NCI-H1092 (cell line): ENCODE measurements around the gene ABCC10.
"Not testable (repeated sequence)": the region's sequence is repeated elsewhere in the genome, so short reads cannot be mapped to it uniquely, and the experiment has no call there.

Experiments used
- DNase-seq: peaks from one replicate; lab custom pipeline; 2025; lab: John Stamatoyannopoulos, UW

The ABCC10 gene, protein sequence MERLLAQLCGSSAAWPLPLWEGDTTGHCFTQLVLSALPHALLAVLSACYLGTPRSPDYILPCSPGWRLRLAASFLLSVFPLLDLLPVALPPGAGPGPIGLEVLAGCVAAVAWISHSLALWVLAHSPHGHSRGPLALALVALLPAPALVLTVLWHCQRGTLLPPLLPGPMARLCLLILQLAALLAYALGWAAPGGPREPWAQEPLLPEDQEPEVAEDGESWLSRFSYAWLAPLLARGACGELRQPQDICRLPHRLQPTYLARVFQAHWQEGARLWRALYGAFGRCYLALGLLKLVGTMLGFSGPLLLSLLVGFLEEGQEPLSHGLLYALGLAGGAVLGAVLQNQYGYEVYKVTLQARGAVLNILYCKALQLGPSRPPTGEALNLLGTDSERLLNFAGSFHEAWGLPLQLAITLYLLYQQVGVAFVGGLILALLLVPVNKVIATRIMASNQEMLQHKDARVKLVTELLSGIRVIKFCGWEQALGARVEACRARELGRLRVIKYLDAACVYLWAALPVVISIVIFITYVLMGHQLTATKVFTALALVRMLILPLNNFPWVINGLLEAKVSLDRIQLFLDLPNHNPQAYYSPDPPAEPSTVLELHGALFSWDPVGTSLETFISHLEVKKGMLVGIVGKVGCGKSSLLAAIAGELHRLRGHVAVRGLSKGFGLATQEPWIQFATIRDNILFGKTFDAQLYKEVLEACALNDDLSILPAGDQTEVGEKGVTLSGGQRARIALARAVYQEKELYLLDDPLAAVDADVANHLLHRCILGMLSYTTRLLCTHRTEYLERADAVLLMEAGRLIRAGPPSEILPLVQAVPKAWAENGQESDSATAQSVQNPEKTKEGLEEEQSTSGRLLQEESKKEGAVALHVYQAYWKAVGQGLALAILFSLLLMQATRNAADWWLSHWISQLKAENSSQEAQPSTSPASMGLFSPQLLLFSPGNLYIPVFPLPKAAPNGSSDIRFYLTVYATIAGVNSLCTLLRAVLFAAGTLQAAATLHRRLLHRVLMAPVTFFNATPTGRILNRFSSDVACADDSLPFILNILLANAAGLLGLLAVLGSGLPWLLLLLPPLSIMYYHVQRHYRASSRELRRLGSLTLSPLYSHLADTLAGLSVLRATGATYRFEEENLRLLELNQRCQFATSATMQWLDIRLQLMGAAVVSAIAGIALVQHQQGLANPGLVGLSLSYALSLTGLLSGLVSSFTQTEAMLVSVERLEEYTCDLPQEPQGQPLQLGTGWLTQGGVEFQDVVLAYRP (N-terminal part only)

DNA sequence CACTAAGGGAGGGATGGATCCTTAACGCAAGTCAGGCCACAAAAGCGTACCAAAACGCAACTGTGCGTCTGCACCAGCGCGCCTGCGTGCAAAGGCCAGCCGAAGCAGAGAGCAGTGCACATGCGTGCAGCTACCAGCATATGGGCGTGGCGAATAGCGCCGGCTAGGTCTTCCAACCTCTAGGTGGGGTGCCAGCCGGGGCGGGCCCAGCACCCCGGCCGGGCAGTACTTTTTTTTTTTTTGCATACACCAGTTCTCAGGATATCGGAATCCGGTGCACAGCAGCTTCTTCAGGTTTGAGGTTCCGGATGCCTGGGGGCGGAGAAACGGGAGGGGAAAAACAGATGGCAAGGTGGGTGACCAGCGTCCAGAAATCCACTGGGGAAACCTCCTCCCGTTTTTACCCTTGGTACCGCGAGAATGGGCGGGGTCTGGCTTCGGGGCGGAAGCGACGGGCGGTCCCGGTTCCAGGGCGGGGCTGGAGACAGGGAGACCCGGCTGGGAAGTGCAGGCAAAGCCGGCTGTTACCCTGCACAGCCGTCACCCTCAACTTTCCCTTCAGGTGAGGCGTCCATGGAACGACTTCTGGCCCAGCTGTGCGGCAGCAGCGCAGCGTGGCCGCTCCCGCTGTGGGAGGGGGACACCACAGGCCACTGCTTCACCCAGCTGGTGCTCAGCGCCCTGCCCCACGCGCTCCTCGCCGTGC, at the start of gene ABCC10:
Gene ABCC10 (plus strand): TSS at position 136 of the 706 bp plus-strand sequence. CDS start 438 bp downstream, at position 574.
- peak; percentile 97 for DNase-seq

DNA sequence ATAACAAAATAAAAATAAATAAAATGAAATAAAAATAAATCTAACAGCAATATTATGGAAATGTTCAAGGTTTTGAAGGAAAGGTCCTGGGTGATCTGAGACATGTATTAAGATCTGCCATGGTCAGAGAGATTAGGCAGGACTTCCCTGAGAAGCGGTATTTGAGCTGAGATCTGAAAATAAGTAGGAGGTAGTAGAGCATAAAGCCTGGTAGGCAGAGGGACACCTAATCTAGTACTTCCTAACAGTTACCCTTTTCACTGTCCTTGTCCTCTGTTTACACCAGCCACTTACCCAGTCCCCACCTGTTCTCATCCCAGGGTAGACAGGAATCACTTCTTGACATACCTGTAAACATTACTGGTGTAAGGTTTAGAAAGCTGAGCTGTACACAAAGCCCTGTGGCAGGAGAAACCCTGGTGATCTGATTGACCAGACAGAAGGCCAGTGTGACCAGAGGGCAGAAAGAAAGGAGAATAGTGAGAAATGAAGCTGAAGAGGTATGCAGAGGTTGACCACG, 49.6 kb upstream of the ABCC10 start:
- no peak for DNase-seq

DNA sequence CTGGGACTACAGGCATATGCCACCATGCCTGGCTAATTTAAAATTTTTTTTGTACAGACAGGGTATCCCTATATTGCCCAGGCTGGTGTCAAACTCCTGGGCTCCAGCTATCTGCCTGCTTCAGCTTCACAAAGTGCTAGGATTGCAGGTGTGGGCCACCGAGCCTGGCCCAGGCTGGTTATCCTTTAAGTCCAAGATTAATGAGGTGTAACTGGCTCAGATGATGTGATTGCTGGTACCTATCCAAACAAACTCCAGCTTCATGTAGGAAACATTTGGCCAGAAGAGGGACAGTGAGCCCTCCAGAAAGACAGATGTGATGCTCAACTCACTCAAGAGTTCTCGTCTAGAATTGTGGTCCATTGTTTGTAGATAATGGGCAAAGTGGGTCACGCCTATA, 48.7 kb upstream of the ABCC10 start:
- no peak for DNase-seq

DNA sequence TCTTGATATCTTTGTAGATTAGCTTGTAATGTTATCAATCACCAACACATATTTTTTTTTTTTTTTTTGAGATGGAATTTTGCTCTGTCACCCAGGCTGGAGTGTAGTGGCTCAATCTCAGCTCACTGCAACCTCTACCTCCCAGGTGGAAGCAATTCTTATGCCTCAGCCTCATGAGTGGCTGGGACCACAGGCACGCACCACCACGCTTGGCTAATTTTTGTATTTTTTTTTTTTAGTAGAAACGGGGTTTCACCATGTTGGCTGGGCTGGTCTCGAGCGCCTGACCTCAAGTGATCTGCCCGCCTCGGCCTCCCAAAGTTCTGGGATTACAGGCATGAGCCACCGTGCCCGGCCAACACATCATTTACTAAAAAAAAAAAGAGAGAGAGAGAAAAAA, 46.5 kb upstream of the ABCC10 start:
- DNase-seq, result not testable (repeated sequence)

DNA sequence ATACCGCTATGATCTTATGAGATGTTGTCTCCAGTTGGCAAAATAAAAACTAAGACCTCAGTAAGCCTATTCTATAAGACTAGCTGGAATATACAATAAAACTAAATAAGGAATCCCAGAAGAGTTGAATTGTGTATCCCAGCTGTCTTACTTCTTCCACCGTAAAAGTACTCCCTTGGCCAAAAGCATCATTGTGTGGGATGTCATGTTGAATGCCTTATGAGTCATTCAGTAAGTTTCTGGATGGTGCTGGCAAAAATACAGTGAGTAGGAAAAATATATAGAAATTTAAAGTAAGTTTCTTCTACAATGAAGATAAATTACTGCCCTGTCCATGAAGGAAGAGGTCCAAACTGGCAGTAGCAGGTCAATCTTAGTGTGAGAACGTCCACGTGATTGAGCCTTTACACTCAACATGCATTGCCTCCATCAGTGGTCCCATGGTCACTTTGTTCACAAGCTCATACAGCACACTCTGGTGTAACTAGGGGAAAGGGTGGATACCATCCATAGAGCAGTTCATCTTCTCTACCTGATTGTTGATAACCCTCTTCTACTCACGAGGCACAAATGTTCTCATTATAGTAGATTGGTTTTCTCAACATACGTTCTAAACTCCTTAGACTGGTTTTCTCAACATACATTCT, 44.2 kb upstream of the ABCC10 start:
- DNase-seq, result no peak

DNA sequence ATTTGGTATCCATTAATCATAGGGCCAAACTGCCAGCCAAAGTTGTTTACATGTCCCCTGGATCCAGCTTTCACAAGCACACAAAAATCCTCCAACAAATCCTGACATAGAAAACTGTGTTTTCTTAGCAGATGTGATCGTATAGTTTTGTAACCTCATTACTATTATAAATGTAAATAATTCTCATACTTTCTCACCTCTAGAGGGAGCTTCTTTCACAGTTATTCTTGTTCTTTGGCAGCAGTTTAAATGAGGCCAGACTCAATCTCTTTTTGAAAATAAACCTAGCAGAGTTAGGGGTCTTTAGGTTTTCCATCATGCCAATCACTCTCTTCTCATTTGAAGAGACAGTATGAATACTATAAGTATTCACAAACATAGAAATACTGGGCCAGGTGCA, 40.8 kb upstream of the ABCC10 start:
- no peak for DNase-seq

DNA sequence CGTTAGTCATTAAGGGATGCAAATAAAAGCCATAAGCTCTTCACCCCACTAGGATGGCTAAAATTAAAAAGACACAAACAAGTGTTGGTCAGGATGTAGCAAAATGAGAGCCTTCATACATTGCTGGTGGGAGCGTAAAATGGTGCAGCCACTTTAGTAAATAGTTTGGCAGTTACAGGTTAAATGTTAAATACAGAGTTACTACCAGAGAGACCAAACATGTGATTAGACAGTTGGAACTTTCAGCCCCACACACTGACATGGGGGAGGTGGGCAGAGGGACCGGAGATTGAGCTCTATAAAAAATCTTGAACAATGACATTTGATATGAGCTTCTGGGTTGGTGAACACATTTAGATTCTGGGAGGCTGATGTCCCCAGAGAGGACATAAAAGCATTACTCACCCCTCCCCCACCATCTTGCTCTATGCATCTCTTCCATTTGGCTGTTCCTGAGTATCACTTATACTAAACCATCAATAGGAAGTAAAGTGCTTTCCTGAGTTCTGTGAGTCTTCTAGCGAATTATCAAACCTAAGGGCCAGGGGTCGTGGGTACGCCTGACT, 37.5 kb upstream of the ABCC10 start:
- no peak for DNase-seq

DNA sequence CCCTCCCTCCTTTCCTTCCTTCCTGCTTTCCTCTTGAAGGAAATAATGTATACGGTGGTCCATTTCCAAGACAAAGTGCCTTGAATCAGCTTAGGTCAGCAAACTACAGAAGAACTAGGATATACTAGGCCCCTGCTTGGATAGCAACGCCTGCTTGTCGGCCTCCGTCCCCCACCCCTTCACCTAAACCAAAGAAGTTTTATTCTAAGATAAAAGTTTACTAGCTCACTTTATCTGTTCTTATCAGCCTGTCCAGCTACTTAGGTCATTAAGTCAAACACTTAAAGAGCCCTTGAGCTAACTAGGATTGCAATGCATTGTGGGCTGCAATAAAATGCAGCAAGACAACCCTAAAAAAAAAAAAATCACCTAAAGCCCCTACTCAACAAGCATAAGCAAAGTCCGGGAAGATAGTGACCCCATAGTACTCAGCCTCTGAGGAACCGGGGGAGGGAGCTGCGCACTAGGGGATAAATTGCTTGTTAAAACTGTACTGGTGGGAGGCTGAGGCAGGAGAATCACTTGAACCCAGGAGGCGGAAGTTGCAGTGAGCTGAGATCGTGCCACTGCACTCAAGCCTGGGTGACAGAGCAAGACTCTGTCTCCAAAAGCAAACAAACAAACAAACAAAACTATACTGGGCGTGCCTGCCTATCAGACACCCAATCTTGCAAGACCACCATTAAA, 36.4 kb upstream of the ABCC10 start:
- DNase-seq, result not testable (repeated sequence)

DNA sequence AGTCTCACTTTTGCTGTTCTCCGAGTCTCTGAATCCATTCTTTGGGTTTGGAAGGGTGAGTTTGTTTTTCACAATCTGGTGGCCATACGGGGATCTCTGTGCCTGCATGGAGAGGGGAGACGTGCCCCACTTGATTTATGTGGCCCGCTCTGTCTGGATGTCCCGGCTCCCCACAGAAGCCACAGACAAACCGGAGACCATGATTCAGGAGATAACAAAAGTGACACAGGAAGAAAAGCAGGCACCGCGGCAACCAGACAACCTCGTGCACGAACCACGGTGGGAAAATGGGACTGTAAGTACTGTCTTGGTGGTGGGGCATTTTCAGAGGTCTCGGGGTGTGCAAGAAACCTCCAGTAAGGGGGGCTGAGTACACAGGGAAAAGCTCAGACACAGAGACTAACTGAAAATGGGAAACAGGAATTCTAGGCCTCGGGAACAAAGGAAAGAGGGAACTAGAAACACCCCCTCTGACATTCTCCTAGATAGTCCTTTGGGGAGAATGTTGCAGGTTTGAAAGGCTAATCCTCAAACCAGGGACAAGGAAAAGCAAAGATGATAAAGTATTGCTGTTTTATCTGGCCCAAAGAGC, 35.8 kb upstream of the ABCC10 start:
- DNase-seq, result no peak

DNA sequence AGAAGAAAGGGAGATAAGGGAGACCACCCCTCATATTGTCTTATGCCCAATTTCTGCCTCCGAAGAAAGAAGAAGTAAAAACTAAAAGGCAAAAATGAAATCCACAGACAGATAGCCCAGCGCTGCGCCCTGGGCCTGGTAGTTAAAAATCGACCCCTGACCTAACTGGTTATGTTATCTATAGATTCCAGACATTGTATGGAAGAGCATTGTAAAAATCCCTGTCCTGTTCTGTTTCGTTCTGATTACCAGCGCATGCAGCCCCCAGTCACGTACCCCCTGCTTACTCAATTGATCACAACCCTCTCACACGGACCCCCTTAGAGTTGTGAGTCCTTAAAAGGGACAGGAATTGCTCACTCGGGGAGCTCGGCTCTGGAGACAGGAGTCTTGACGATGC, 34.2 kb upstream of the ABCC10 start:
- DNase-seq, result not testable (repeated sequence)

DNA sequence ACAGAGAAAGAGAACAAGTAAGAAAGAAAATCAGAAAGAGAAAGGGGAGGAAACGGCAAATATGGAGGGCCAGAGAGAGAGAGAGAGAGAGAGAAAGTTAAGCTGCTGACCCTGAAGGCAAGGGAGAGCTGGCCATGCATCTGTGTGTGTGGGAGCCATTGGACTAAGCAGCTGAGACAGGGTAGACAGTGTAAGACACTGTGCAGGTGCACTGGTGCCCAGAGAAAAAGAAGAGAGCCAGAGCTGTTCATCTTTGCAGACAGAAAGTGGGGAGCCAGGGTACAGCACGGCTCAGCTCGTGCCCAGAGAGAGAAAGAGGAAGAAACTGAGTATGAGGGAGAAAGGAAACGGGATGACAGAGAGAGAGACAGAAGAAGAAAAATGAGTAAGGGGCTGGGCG, 33.7 kb upstream of the ABCC10 start:
- DNase-seq, result no peak

DNA sequence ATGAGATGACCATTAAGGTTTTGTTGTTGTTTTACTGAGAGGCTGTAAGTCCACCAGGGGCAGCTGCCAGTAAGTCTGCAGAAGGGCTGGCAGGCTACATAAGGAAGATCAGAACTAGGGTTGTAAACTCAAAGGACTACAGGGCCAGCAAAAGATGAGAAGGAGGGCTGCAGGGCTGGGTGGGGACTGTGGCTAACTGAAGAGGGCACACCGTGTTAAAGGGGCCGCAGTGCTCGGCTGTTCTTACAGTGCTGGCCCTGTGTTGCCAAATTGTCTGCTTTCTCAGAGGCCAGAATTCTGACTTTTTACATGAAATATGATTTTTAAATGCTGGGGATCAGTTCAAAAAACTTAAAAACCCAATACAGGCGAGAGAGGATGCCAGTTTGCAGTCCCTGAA, 32.4 kb upstream of the ABCC10 start:
- no peak for DNase-seq

DNA sequence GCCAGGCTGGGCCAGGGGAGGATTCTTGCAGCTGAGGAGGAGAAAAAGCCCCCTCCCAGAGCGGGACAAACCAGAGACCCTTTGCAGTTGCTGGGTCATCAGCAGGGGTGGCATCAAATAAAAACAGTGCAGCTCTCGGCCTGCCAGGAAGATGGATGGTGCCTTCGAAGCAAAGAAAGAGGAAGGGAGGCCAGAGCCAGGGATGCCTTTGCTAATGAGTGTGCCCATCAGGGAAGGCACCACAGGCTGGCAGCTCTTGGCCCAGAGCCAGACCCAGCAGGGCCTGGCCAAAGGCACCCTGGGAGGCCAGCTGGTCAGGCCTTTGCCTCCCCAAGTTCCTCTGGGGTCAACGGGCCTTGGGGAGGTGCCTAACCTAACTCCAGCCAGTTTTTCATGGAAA, 31.6 kb upstream of the ABCC10 start:
- DNase-seq, result no peak

DNA sequence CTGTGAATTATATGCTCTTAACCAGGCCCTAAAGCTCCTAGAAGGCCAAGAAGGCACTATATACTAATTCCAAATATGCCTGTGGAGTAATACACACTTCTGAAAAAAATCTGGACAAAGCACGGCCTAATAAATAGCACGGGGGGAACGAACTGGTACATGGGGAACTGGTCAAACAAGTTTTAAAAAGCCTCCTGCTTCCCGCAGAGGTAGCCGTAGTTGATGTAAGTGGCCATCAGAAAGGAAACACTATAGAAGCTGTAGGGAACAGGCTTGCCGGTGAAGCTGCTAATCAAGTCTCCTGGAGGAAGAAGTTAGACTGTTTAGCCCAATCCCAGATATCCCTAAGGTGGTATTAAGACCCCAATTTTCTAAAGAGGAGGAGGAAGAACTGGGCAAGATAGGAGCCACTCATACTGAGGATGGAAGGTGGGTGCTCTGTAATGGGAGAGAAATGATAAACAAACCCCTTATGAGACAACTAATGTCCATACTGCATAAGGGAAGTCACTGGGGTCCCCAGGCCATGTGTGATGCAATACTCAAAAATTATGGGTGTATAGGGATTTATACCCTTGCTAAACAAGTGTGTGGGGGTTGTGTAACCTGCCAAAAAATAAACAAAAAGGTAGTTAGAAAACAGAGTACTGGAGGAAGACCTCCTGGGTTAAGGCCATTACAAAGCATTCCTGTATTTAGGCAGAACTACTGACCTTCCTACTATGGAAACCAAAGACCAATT, 30.8 kb upstream of the ABCC10 start:
- DNase-seq, result no peak

DNA sequence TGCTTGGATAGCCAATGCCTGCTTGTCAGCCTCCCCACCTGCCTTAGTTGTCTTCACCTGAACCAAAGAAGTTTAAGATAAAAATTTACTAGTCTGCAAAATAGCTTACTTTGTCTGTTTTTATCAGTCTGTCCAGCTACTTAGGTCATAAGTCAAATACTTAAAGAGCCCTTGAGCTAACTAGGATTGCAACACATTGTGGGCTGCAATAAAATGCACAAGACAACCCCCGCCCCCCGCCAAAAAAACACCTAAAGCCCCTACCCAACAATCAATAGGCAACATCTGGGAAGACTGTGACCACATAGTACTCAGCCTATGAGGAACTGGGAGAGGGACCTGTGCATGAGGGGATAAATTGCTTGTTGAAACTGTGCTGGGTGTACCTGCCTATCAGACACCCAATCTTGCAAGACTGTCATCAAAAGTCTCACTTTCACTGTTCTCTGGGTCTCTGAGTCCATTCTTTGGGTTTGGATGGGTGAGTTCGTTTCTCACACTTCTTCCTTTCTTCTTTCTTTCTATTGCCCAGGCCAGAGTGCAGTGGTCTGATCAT, 27.3 kb upstream of the ABCC10 start:
- no peak for DNase-seq

DNA sequence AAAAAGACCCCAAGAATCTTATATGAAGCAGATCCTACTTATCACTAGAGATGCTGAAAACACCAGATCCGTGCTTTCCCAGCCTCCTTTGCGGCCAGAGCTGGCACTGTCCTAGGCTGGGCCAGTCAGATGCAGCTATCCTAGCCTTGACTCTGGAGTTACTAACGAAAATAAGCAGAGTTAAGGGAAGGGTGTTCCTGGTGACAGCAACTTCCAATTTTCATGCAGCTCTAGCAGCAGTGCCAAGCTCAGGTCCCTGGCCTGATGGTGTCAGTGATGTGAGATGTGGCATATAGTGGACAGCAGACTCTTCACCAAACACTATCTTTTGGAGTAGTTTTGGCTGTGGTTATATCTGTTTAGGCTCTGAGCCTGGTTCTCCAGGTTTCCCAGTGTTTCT, 25.6 kb upstream of the ABCC10 start:
- no peak for DNase-seq

DNA sequence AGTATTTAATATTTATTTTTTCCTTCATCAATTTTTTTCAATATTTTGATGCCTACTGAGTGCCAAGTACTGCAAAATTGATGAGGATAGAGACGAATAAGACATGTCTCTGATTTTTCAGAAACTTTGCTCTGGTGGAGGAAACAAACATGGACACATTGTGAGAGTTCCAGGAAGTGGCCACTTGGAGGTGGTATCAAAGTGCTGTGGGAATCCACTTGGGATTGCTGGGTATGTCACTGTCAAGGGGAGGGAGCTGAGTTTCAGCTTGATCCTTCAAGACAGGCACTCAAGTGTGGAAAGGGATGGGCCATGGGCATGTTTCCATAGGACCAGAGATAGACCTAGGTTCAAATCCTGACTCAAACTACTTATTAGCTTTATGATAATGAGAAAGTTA, 24.5 kb upstream of the ABCC10 start:
- DNase-seq, result no peak

DNA sequence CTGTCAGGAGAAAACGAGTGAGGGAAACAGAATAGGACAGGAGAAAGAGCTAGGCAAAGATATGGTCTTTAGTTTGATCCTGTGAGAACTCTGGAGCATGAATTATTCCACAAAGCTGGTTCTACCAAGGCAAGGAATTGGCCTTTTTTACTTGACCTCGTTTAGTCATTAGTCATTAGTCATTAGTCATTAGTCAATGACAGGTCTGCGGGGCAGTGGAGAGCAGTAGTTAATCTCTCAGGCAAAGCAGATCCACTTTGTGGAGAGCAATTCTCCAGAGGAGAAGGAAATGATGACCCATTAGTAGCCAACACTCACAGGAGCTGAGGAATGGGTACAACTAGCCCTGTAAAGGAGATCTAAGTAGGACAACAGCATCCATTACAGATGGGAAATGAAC, 22.0 kb upstream of the ABCC10 start:
- no peak for DNase-seq

DNA sequence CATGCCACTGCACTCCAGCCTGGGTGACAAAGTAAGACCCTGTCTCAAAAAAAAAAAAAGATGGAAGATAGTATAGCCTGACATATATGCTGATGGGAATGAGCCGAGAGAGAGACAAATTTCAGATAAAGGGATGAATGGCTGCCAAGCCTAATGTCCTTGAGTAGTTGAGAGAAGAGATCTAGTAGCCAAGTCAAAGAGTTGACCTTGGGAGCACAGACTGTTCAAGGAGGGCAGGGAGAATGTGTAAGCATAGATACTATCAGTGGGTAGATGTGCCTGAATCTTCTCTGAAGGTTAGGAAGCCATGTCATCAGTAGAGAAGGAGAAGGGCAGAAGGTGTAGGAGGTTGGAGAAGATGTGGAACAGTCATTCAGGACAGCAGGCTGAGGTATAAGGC, 20.0 kb upstream of the ABCC10 start:
- DNase-seq, result no peak
